GM23338 (cell line): Measurements from ENCODE around the gene CCDC30. TPM values are rescaled to one million over a fixed set of nuclear protein-coding genes. Genes with fewer than 3 reads are reported as not detected.

Experiments
- ATAC-seq: fragments of 200-7000 bp; cut with Tn5 transposase; 3 replicates; pipeline ENCODE4 v1.9.1; 2020
- DNase-seq: peaks from one replicate; pipeline ENCODE4 v3.0.0-alpha.2; 2015; ENCODE audit warnings: low spot score
- H2AFZ ChIP-seq: fragments of 200-600 bp; sonication (generic); 2 replicates; pipeline ENCODE4 v1.8.0; 2016; ENCODE audit warnings: antibody characterized with exemption, mild to moderate bottlenecking, moderate library complexity
- H3F3A ChIP-seq: fragments of 200-600 bp; sonication (generic); replicated peaks from 2 replicates; pipeline ENCODE4 v1.8.0; 2017; ENCODE audit warnings: antibody characterized with exemption, mixed run types, low read depth
- H3K27ac ChIP-seq: fragments of 200-600 bp; sonication (generic); 2 replicates; pipeline ENCODE4 v1.6.1; 2016; ENCODE audit warnings: low read depth
- H3K27me3 ChIP-seq: fragments of 200-600 bp; sonication (generic); 2 replicates; pipeline ENCODE4 v1.8.0; 2016; ENCODE audit warnings: mild to moderate bottlenecking, mixed run types, moderate library complexity; ENCODE audit not compliant: insufficient read depth
- H3K36me3 ChIP-seq: fragments of 200-600 bp; sonication (generic); 2 replicates; pipeline ENCODE4 v1.8.0; 2016; ENCODE audit warnings: mild to moderate bottlenecking; ENCODE audit not compliant: insufficient read depth
- H3K4me1 ChIP-seq: fragments of 200-600 bp; sonication (generic); 2 replicates; pipeline ENCODE4 v1.8.0; 2016; ENCODE audit warnings: mild to moderate bottlenecking, moderate library complexity; ENCODE audit not compliant: insufficient read depth
- H3K4me2 ChIP-seq: fragments of 200-600 bp; sonication (generic); 2 replicates; pipeline ENCODE4 v1.7.1; 2017; ENCODE audit warnings: mixed run types
- H3K4me3 ChIP-seq: fragments of 200-600 bp; sonication (generic); 2 replicates; pipeline ENCODE4 v1.6.1; 2016; ENCODE audit warnings: mixed run types
- H3K79me2 ChIP-seq: fragments of 200-600 bp; sonication (generic); replicated peaks from 2 replicates; pipeline ENCODE4 v1.8.0; 2017; ENCODE audit warnings: mild to moderate bottlenecking; ENCODE audit not compliant: insufficient read depth
- H3K9me2 ChIP-seq: fragments of 200-600 bp; sonication (generic); 2 replicates; pipeline ENCODE4 v1.8.0; 2017; ENCODE audit not compliant: insufficient read depth
- H4K20me1 ChIP-seq: fragments of 200-600 bp; sonication (generic); replicated peaks from 2 replicates; pipeline ENCODE4 v1.8.0; 2017; ENCODE audit warnings: mild to moderate bottlenecking; ENCODE audit not compliant: insufficient read depth
- H3K27ac Mint-ChIP-seq: 2 replicates; pipeline ENCODE4 v1.8.0; 2020; ENCODE audit warnings: inconsistent platforms, mild to moderate bottlenecking, moderate library complexity, mixed read lengths
- H3K27me3 Mint-ChIP-seq: 3 replicates; pipeline ENCODE4 v1.8.0; 2022; ENCODE audit warnings: low read depth, mild to moderate bottlenecking, moderate library complexity, mixed read lengths, inconsistent platforms; ENCODE audit not compliant: insufficient read depth, poor library complexity
- H3K36me3 Mint-ChIP-seq: 3 replicates; pipeline ENCODE4 v1.8.0; 2021; ENCODE audit warnings: low read depth, mild to moderate bottlenecking, inconsistent platforms, moderate library complexity, mixed read lengths
- H3K4me1 Mint-ChIP-seq: 3 replicates; pipeline ENCODE4 v1.8.0; 2020; ENCODE audit warnings: mild to moderate bottlenecking, inconsistent platforms, mixed read lengths
- H3K4me3 Mint-ChIP-seq: 3 replicates; pipeline ENCODE4 v1.8.0; 2021; ENCODE audit warnings: moderate library complexity, mild to moderate bottlenecking, inconsistent platforms, mixed read lengths
- H3K9me3 Mint-ChIP-seq: 3 replicates; pipeline ENCODE4 v1.8.0; 2020; ENCODE audit warnings: moderate library complexity, mild to moderate bottlenecking, inconsistent platforms, mixed read lengths
- CREB1 ChIP-seq: fragments of 250-450 bp; sonication (Bioruptor Pico); IDR thresholded peaks from 2 replicates; pipeline ENCODE4 v1.5.0; 2020; ENCODE audit warnings: low read depth, mild to moderate bottlenecking, moderate library complexity
- EZH2 ChIP-seq: fragments of 200-600 bp; sonication (generic); IDR thresholded peaks from one replicate; pipeline ENCODE4 v1.8.0; 2017; ENCODE audit warnings: antibody characterized with exemption, mild to moderate bottlenecking, low read depth; ENCODE audit not compliant: unreplicated experiment
- EZH2phosphoT487 ChIP-seq: fragments of 200-600 bp; sonication (generic); IDR thresholded peaks from one replicate; pipeline ENCODE4 v1.8.1; 2018; ENCODE audit warnings: antibody characterized with exemption; ENCODE audit not compliant: unreplicated experiment
- JUNB ChIP-seq: IDR thresholded peaks from one replicate; pipeline ENCODE4 v1.6.1; 2016; ENCODE audit warnings: antibody characterized with exemption; ENCODE audit not compliant: unreplicated experiment
- NANOG ChIP-seq: IDR thresholded peaks from 2 replicates; pipeline ENCODE4 v1.6.1; 2016; ENCODE audit warnings: antibody characterized with exemption, borderline replicate concordance
- POLR2AphosphoS5 ChIP-seq: IDR thresholded peaks from 2 replicates; pipeline ENCODE4 v1.6.1; 2016; ENCODE audit warnings: antibody characterized with exemption, low read depth
- STAT1 ChIP-seq: IDR thresholded peaks from one replicate; pipeline ENCODE4 v1.6.1; 2016; ENCODE audit warnings: antibody characterized with exemption; ENCODE audit not compliant: unreplicated experiment
- ZNF114 ChIP-seq: fragments of 250-450 bp; sonication (Bioruptor Pico); IDR thresholded peaks from 2 replicates; pipeline ENCODE4 v1.5.0; 2020; ENCODE audit warnings: mild to moderate bottlenecking, moderate library complexity
- ZNF331 ChIP-seq: fragments of 250-450 bp; sonication (Bioruptor Pico); IDR thresholded peaks from 2 replicates; pipeline ENCODE4 v1.5.0; 2020; ENCODE audit warnings: low read depth, mild to moderate bottlenecking, moderate library complexity
- polyA plus RNA-seq: library from polyadenylated mRNA; unstranded; fragments of >200 nt; fragmentation: Nextera tagmentation; extraction: Ambion mirVana; gene quantifications from 2 replicates; pipeline ENCODE4 v1.2.1, GENCODE V29; 2016
- total RNA-seq: library from RNA; depleted of rRNA; stranded (reverse); fragments of >200 nt; shearing (Covaris generic); gene quantifications from 2 replicates; pipeline ENCODE4 v1.2.3, GENCODE V29; 2014
- TF ChIP-seq, protein P1 (sequence below): fragments of 250-450 bp; sonication (Bioruptor Pico); IDR thresholded peaks from 2 replicates; pipeline ENCODE4 v1.5.0; 2020; ENCODE audit warnings: mild to moderate bottlenecking, moderate library complexity
- TF ChIP-seq, protein P2 (sequence below): IDR thresholded peaks from 2 replicates; pipeline ENCODE4 v1.6.1; 2016; ENCODE audit warnings: antibody characterized with exemption
- TF ChIP-seq, protein P3 (sequence below): IDR thresholded peaks from one replicate; pipeline ENCODE4 v1.6.1; 2018; ENCODE audit warnings: antibody characterized with exemption; ENCODE audit not compliant: unreplicated experiment
- TF ChIP-seq, protein P4 (sequence below), 2 experiments: fragments of 200-600 bp in 1 of 2; sonication (generic) in 1 of 2; conservative IDR thresholded peaks; 2 replicates each; pipeline versions ENCODE4 v1.5.1 to v1.6.1; 2016 to 2017; ENCODE audit warnings: antibody characterized with exemption in 2 of 2, low read depth in 2 of 2, mild to moderate bottlenecking in 2 of 2, moderate library complexity in 1 of 2

Gene CCDC30
- total and polyA plus RNA-seq, 2 experiments from 2014 or later, result 0.56 to 1.8 TPM

DNA sequence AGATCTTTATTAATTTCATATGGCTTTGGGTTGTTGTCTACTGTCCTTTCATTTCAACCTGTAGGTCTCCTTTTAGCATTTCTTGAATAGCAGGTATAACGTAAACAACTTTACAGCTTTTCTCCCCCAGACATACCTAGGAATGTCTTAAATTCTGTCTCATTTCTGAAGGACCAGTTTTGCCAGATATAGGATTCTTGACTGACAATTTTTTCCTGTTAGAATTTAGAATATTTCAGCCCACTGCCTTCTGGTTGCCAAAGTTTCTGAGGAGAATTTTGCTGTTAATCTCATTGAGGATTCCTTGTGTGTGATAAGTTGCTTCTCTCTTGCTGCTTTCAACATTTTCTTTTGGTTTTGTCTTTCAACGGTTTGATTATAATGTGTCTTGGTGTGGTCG is 60.1 kb downstream of the CCDC30 start:
- Mint-ChIP-seq H3K4me3 (no peak overlapping the region), H3K4me1 (peaks cover 7% of the 10 kb centered on the region; the same call in 2 of the 3 replicates), H3K36me3 (peaks cover 10% of the 10 kb centered on the region; the same call in 2 of the 3 replicates), H3K27me3 (no peaks in the 10 kb centered on the region), H3K9me3 (peaks cover 28% of the 10 kb centered on the region), H3K27ac (no peak overlapping the region)
- Histone ChIP-seq H3F3A (no peaks in the 10 kb centered on the region), H4K20me1 (no peaks in the 10 kb centered on the region), H3K4me2 (no peak overlapping the region), H3K79me2 (no peaks in the 10 kb centered on the region), H2AFZ (no peak overlapping the region), H3K9me2 (no peaks in the 10 kb centered on the region), H3K4me3 (no peak overlapping the region), H3K27ac (no peak overlapping the region), H3K4me1 (no peaks in the 10 kb centered on the region), H3K36me3 (no peaks in the 10 kb centered on the region; the same call in 1 of the 2 replicates), H3K27me3 (no peaks in the 10 kb centered on the region)
- TF ChIP-seq, protein P1, sequence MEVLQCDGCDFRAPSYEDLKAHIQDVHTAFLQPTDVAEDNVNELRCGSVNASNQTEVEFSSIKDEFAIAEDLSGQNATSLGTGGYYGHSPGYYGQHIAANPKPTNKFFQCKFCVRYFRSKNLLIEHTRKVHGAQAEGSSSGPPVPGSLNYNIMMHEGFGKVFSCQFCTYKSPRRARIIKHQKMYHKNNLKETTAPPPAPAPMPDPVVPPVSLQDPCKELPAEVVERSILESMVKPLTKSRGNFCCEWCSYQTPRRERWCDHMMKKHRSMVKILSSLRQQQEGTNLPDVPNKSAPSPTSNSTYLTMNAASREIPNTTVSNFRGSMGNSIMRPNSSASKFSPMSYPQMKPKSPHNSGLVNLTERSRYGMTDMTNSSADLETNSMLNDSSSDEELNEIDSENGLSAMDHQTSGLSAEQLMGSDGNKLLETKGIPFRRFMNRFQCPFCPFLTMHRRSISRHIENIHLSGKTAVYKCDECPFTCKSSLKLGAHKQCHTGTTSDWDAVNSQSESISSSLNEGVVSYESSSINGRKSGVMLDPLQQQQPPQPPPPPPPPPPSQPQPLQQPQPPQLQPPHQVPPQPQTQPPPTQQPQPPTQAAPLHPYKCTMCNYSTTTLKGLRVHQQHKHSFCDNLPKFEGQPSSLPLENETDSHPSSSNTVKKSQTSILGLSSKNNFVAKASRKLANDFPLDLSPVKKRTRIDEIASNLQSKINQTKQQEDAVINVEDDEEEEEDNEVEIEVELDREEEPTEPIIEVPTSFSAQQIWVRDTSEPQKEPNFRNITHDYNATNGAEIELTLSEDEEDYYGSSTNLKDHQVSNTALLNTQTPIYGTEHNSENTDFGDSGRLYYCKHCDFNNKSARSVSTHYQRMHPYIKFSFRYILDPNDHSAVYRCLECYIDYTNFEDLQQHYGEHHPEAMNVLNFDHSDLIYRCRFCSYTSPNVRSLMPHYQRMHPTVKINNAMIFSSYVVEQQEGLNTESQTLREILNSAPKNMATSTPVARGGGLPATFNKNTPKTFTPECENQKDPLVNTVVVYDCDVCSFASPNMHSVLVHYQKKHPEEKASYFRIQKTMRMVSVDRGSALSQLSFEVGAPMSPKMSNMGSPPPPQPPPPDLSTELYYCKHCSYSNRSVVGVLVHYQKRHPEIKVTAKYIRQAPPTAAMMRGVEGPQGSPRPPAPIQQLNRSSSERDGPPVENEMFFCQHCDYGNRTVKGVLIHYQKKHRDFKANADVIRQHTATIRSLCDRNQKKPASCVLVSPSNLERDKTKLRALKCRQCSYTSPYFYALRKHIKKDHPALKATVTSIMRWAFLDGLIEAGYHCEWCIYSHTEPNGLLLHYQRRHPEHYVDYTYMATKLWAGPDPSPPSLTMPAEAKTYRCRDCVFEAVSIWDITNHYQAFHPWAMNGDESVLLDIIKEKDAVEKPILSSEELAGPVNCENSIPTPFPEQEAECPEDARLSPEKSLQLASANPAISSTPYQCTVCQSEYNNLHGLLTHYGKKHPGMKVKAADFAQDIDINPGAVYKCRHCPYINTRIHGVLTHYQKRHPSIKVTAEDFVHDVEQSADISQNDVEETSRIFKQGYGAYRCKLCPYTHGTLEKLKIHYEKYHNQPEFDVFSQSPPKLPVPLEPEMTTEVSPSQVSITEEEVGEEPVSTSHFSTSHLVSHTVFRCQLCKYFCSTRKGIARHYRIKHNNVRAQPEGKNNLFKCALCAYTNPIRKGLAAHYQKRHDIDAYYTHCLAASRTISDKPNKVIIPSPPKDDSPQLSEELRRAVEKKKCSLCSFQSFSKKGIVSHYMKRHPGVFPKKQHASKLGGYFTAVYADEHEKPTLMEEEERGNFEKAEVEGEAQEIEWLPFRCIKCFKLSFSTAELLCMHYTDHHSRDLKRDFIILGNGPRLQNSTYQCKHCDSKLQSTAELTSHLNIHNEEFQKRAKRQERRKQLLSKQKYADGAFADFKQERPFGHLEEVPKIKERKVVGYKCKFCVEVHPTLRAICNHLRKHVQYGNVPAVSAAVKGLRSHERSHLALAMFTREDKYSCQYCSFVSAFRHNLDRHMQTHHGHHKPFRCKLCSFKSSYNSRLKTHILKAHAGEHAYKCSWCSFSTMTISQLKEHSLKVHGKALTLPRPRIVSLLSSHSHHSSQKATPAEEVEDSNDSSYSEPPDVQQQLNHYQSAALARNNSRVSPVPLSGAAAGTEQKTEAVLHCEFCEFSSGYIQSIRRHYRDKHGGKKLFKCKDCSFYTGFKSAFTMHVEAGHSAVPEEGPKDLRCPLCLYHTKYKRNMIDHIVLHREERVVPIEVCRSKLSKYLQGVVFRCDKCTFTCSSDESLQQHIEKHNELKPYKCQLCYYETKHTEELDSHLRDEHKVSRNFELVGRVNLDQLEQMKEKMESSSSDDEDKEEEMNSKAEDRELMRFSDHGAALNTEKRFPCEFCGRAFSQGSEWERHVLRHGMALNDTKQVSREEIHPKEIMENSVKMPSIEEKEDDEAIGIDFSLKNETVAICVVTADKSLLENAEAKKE (CRISPR knock-in tag), result no peak
- TF ChIP-seq, protein P2, sequence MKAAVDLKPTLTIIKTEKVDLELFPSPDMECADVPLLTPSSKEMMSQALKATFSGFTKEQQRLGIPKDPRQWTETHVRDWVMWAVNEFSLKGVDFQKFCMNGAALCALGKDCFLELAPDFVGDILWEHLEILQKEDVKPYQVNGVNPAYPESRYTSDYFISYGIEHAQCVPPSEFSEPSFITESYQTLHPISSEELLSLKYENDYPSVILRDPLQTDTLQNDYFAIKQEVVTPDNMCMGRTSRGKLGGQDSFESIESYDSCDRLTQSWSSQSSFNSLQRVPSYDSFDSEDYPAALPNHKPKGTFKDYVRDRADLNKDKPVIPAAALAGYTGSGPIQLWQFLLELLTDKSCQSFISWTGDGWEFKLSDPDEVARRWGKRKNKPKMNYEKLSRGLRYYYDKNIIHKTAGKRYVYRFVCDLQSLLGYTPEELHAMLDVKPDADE, result no peak
- TF ChIP-seq, protein P3, sequence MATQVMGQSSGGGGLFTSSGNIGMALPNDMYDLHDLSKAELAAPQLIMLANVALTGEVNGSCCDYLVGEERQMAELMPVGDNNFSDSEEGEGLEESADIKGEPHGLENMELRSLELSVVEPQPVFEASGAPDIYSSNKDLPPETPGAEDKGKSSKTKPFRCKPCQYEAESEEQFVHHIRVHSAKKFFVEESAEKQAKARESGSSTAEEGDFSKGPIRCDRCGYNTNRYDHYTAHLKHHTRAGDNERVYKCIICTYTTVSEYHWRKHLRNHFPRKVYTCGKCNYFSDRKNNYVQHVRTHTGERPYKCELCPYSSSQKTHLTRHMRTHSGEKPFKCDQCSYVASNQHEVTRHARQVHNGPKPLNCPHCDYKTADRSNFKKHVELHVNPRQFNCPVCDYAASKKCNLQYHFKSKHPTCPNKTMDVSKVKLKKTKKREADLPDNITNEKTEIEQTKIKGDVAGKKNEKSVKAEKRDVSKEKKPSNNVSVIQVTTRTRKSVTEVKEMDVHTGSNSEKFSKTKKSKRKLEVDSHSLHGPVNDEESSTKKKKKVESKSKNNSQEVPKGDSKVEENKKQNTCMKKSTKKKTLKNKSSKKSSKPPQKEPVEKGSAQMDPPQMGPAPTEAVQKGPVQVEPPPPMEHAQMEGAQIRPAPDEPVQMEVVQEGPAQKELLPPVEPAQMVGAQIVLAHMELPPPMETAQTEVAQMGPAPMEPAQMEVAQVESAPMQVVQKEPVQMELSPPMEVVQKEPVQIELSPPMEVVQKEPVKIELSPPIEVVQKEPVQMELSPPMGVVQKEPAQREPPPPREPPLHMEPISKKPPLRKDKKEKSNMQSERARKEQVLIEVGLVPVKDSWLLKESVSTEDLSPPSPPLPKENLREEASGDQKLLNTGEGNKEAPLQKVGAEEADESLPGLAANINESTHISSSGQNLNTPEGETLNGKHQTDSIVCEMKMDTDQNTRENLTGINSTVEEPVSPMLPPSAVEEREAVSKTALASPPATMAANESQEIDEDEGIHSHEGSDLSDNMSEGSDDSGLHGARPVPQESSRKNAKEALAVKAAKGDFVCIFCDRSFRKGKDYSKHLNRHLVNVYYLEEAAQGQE, result no peak
- TF ChIP-seq STAT1 (no peak), EZH2 (no peak), POLR2AphosphoS5 (no peak), CREB1 (CRISPR knock-in tag) (no peak), ZNF114 (CRISPR knock-in tag) (no peak), JUNB (no peak), ZNF331 (CRISPR knock-in tag) (no peak), NANOG (no peak), EZH2phosphoT487 (no peak)
- TF ChIP-seq, protein P4, sequence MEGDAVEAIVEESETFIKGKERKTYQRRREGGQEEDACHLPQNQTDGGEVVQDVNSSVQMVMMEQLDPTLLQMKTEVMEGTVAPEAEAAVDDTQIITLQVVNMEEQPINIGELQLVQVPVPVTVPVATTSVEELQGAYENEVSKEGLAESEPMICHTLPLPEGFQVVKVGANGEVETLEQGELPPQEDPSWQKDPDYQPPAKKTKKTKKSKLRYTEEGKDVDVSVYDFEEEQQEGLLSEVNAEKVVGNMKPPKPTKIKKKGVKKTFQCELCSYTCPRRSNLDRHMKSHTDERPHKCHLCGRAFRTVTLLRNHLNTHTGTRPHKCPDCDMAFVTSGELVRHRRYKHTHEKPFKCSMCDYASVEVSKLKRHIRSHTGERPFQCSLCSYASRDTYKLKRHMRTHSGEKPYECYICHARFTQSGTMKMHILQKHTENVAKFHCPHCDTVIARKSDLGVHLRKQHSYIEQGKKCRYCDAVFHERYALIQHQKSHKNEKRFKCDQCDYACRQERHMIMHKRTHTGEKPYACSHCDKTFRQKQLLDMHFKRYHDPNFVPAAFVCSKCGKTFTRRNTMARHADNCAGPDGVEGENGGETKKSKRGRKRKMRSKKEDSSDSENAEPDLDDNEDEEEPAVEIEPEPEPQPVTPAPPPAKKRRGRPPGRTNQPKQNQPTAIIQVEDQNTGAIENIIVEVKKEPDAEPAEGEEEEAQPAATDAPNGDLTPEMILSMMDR (conservative IDR thresholded peaks at IDR 0.05; ENCODE audit: low read depth in 2 of 2), result no peak
- ATAC-seq, result no peak
- DNase-seq, result no peak
